Measurements from ENCODE around the gene TARDBP. TPM values are rescaled to one million over a fixed set of nuclear protein-coding genes. Genes with fewer than 3 reads are reported as not detected.

Gene TARDBP
- polyA plus RNA-seq, 3 donors: 49.4 to 79.5 (median 61.4) TPM

GRCh38 chr1:10979483-10979920 is 33.0 kb upstream of the TARDBP start:
- H3K27me3 ChIP-seq (ENCODE audit: control insufficient read depth in 2 of 2, insufficient read depth in 2 of 2, low read length in 2 of 2): peaks cover 0 to 3% of the 10 kb centered on the region in 2 donors
- no peak overlapping the region for H3K4me2 ChIP-seq (replicated peaks; ENCODE audit: extremely low read depth, low read length, poor library complexity, severe bottlenecking)
- no peaks in the 10 kb centered on the region for H3K36me3 ChIP-seq (replicated peaks in 1 of 2; ENCODE audit: control insufficient read depth in 1 of 2, insufficient read depth in 2 of 2, low read length in 2 of 2)
- intact Hi-C loops (cut with micrococcal nuclease): no loop called here
- H3K79me2 ChIP-seq (ENCODE audit: insufficient read depth, low read length): no peaks in the 10 kb centered on the region
- TF ChIP-seq CTCF (IDR thresholded peaks at IDR 0.05): no peak
- no peak overlapping the region for H2AFZ ChIP-seq (ENCODE audit: insufficient read depth, low read depth, low read length, poor library complexity, severe bottlenecking)
- no peak overlapping the region for H3K4me3 ChIP-seq (replicated peaks in 1 of 3; ENCODE audit: low read depth in 2 of 3, low read length in 3 of 3)
- H3K27me3 Mint-ChIP-seq (ENCODE audit: low read depth in 3 of 3): peaks cover 20 to 29% (median 23%) of the 10 kb centered on the region in 3 donors
- no peak overlapping the region for H3K9ac ChIP-seq (ENCODE audit: insufficient read depth, low read length, poor library complexity, severe bottlenecking)
- peak overlapping the region in 1 of 2 donors; percentile 39 for H3K4me3 Mint-ChIP-seq
- no peaks in the 10 kb centered on the region for H3K36me3 Mint-ChIP-seq
- DNase-seq: no peak
- peaks cover 17% of the 10 kb centered on the region for H3K4me1 Mint-ChIP-seq
- 36% methylated on average over 5 of the region's 13 CpGs for WGBS (ENCODE audit: insufficient coverage)
- no peaks in the 10 kb centered on the region for H3K9me3 ChIP-seq (replicated peaks in 1 of 2; ENCODE audit: control insufficient read depth in 1 of 2, insufficient read depth in 1 of 2, low read length in 2 of 2)
- peaks cover 0 to 6% of the 10 kb centered on the region in 2 donors for H3K4me1 ChIP-seq (ENCODE audit: control insufficient read depth in 1 of 2, insufficient read depth in 2 of 2, low read length in 2 of 2)
- H3K9me3 Mint-ChIP-seq: peaks cover 0 to 3% (median 0%) of the 10 kb centered on the region in 7 donors
- no peak overlapping the region for H3K27ac Mint-ChIP-seq
- H4K20me1 ChIP-seq (ENCODE audit: insufficient read depth, low read length): no peaks in the 10 kb centered on the region
- no peak overlapping the region for H3K27ac ChIP-seq (ENCODE audit: low read depth in 1 of 2, low read length in 2 of 2)

- no peak overlapping the region for H3K4me3 Mint-ChIP-seq
- H3K4me1 ChIP-seq (ENCODE audit: control insufficient read depth in 1 of 2, insufficient read depth in 2 of 2, low read length in 2 of 2): peaks cover 0 to 6% of the 10 kb centered on the region in 2 donors
- H3K4me3 ChIP-seq (replicated peaks in 1 of 3; ENCODE audit: low read depth in 2 of 3, low read length in 3 of 3): no peak overlapping the region
- DNase-seq: no peak
- H2AFZ ChIP-seq (ENCODE audit: insufficient read depth, low read depth, low read length, poor library complexity, severe bottlenecking): peak overlapping the region; percentile 35
- no peak for TF ChIP-seq CTCF (IDR thresholded peaks at IDR 0.05)
- H3K36me3 ChIP-seq (replicated peaks in 1 of 2; ENCODE audit: control insufficient read depth in 1 of 2, insufficient read depth in 2 of 2, low read length in 2 of 2): no peaks in the 10 kb centered on the region
- peaks cover 20 to 31% (median 23%) of the 10 kb centered on the region in 3 donors for H3K27me3 Mint-ChIP-seq (ENCODE audit: low read depth in 3 of 3)
- intact Hi-C loops (cut with micrococcal nuclease): no loop called here
- peaks cover 0 to 3% (median 0%) of the 10 kb centered on the region in 7 donors for H3K9me3 Mint-ChIP-seq
- H3K9me3 ChIP-seq (replicated peaks in 1 of 2; ENCODE audit: control insufficient read depth in 1 of 2, insufficient read depth in 1 of 2, low read length in 2 of 2): no peaks in the 10 kb centered on the region
- no peaks in the 10 kb centered on the region for H3K36me3 Mint-ChIP-seq
- H3K4me2 ChIP-seq (replicated peaks; ENCODE audit: extremely low read depth, low read length, poor library complexity, severe bottlenecking): peak overlapping the region; percentile 19
- H3K9ac ChIP-seq (ENCODE audit: insufficient read depth, low read length, poor library complexity, severe bottlenecking): peak overlapping the region; percentile 21
- peaks cover 0 to 3% of the 10 kb centered on the region in 2 donors for H3K27me3 ChIP-seq (ENCODE audit: control insufficient read depth in 2 of 2, insufficient read depth in 2 of 2, low read length in 2 of 2)
- no peaks in the 10 kb centered on the region for H4K20me1 ChIP-seq (ENCODE audit: insufficient read depth, low read length)
- peaks cover 17% of the 10 kb centered on the region for H3K4me1 Mint-ChIP-seq
- WGBS (ENCODE audit: insufficient coverage): 36% methylated on average over 15 of the region's 15 CpGs
- no peak overlapping the region for H3K27ac Mint-ChIP-seq
- H3K79me2 ChIP-seq (ENCODE audit: insufficient read depth, low read length): no peaks in the 10 kb centered on the region
- H3K27ac ChIP-seq (ENCODE audit: low read depth in 1 of 2, low read length in 2 of 2): no peak overlapping the region
Measured at GRCh38 chr1:10980094-10980577, 32.3 kb upstream of the TARDBP start.

Measured in CD14-positive monocyte (primary cell).